OCI-LY3 (cell line): ENCODE measurements around the gene LRBA.

Source experiments
- EZH2phosphoT487 ChIP-seq: fragments of 200-600 bp; shearing (Covaris generic); IDR thresholded peaks from 2 replicates; pipeline ENCODE4 v1.6.1; 2018; ENCODE audit warnings: antibody characterized with exemption, mixed run types, low read depth
- TF ChIP-seq, protein P1 (sequence below): fragments of 200-600, 300-600 bp; sonication (generic); IDR thresholded peaks from 2 replicates; pipeline ENCODE4 v1.5.1; 2014; ENCODE audit warnings: antibody characterized with exemption, low read length, low read depth

DNA sequence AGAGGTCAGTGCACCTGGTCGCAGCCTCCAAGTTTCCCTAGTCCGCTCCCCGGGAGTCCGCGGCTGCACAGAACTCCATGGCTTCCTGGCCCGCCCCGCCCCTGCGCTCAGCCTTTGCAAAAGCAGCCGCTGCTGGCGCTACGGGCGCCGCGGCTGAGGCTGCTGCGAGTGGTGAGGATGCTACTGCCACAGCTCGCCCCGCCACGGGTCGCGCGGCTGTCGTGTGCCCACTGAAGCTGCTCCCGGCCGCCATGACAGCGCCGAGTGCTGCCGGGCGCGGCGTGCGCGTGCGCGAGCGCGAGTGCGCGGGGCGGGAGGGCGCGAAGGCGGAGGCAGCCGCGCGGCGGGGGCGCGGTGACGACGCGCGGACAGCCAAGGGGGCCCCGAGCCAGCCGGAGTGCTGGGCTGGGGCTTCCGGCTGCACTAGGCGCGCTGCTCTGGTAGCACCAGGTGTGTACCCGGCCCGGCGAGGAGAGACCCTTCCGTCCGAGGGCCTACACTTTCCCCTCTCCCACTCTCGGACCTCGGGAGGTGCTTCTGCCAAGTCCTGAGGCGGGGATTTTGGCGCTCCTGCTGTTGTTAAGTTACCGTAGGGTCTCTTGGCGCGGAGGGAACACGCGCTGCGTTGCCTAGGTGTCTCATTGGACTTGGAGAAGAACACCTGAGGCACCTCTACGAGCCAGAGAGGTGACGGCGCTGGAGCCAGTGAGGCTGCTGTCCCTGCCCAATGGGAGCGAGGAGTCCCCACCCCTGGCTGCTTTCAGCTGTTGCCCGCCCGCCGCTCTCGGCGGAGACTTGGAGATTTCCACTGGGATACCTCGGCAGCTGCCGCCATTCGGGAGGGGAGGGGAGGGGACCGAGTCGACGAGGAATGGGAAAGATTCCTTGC is 619 bp upstream of the LRBA start:
- TF ChIP-seq, protein P1, sequence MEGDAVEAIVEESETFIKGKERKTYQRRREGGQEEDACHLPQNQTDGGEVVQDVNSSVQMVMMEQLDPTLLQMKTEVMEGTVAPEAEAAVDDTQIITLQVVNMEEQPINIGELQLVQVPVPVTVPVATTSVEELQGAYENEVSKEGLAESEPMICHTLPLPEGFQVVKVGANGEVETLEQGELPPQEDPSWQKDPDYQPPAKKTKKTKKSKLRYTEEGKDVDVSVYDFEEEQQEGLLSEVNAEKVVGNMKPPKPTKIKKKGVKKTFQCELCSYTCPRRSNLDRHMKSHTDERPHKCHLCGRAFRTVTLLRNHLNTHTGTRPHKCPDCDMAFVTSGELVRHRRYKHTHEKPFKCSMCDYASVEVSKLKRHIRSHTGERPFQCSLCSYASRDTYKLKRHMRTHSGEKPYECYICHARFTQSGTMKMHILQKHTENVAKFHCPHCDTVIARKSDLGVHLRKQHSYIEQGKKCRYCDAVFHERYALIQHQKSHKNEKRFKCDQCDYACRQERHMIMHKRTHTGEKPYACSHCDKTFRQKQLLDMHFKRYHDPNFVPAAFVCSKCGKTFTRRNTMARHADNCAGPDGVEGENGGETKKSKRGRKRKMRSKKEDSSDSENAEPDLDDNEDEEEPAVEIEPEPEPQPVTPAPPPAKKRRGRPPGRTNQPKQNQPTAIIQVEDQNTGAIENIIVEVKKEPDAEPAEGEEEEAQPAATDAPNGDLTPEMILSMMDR, result no peak
- no peak for TF ChIP-seq EZH2phosphoT487
